Chondrocyte (in vitro differentiated cells): Measurements from ENCODE around the gene RAC3. TPM values are rescaled to one million over a fixed set of nuclear protein-coding genes. Genes with fewer than 3 reads are reported as not detected.
A peak's percentile ranks its signal among the peaks of the same experiment; 100 is the strongest.

Experiments
- DNase-seq: peaks from one replicate; pipeline ENCODE4 v3.0.0; 2021; ENCODE audit warnings: mixed read lengths, low spot score
- H3K27ac Mint-ChIP-seq: one replicate; pipeline ENCODE4 v1.8.0; 2021; ENCODE audit warnings: mild to moderate bottlenecking, moderate library complexity, mixed read lengths; ENCODE audit not compliant: unreplicated experiment
- H3K27me3 Mint-ChIP-seq: 2 replicates; pipeline ENCODE4 v1.8.0; 2021; ENCODE audit warnings: low read depth, mixed read lengths
- H3K36me3 Mint-ChIP-seq: 2 replicates; pipeline ENCODE4 v1.8.0; 2021; ENCODE audit warnings: low read depth, mixed read lengths
- H3K4me1 Mint-ChIP-seq: 2 replicates; pipeline ENCODE4 v1.8.0; 2021; ENCODE audit warnings: low read depth, mild to moderate bottlenecking, mixed read lengths
- H3K4me3 Mint-ChIP-seq: one replicate; pipeline ENCODE4 v1.8.0; 2021; ENCODE audit warnings: mild to moderate bottlenecking, moderate library complexity, mixed read lengths; ENCODE audit not compliant: unreplicated experiment
- H3K9me3 Mint-ChIP-seq: 2 replicates; pipeline ENCODE4 v1.8.0; 2021; ENCODE audit warnings: low read depth, mixed read lengths
- CTCF ChIP-seq: fragments of 200-600 bp; sonication (generic); IDR thresholded peaks from 2 replicates; pipeline ENCODE4 v1.5.0; 2021; ENCODE audit warnings: antibody characterized with exemption, mild to moderate bottlenecking, moderate library complexity
- total RNA-seq: library from RNA; stranded (reverse); gene quantifications from 3 replicates; pipeline ENCODE4 v1.2.1, GENCODE V29; 2021

RAC3 gene
- total RNA-seq, 1 donor from 2014 or later, result 32.7 TPM

- Mint-ChIP-seq H3K9me3 (no peaks in the 10 kb centered on the region), H3K27ac (no peak overlapping the region)
- TF ChIP-seq CTCF, result no peak
Measured at GRCh38 chr17:82029391-82029790, 2.1 kb upstream of the RAC3 start.

GRCh38 chr17:82029990-82030469 is 1.4 kb upstream of the RAC3 start:
- Mint-ChIP-seq H3K27me3 (no peaks in the 10 kb centered on the region), H3K4me1 (peaks cover 11% of the 10 kb centered on the region), H3K4me3 (no peak overlapping the region), H3K27ac (no peak overlapping the region), H3K36me3 (no peaks in the 10 kb centered on the region), H3K9me3 (no peaks in the 10 kb centered on the region)
- TF ChIP-seq CTCF, result no peak
- no peak for DNase-seq

More at GRCh38 chr17:82029391-82029790, 2.1 kb upstream of the RAC3 start:
- no peaks in the 10 kb centered on the region for H3K27me3 Mint-ChIP-seq
- no peaks in the 10 kb centered on the region for H3K36me3 Mint-ChIP-seq
- peaks cover 11% of the 10 kb centered on the region for H3K4me1 Mint-ChIP-seq
- H3K4me3 Mint-ChIP-seq, result no peak overlapping the region
- DNase-seq, result no peak

- no peaks in the 10 kb centered on the region for H3K9me3 Mint-ChIP-seq
- H3K4me1 Mint-ChIP-seq, result peaks cover 11% of the 10 kb centered on the region
- peak; percentile 93 for TF ChIP-seq CTCF
- DNase-seq, result no peak
- no peaks in the 10 kb centered on the region for H3K27me3 Mint-ChIP-seq
- peak overlapping the region; percentile 57 for H3K27ac Mint-ChIP-seq
- H3K36me3 Mint-ChIP-seq, result no peaks in the 10 kb centered on the region
- peak overlapping the region; percentile 76 for H3K4me3 Mint-ChIP-seq
Measured at GRCh38 chr17:82030470-82031302, 792 bp upstream of the RAC3 start.

- peak overlapping the region; percentile 61 for H3K4me3 Mint-ChIP-seq
Measured at GRCh38 chr17:82031885-82032627, 578 bp downstream of the RAC3 start.

More at GRCh38 chr17:82031885-82032627, 578 bp downstream of the RAC3 start:
- H3K27me3 Mint-ChIP-seq, result no peaks in the 10 kb centered on the region
- no peaks in the 10 kb centered on the region for H3K36me3 Mint-ChIP-seq
- H3K9me3 Mint-ChIP-seq, result no peaks in the 10 kb centered on the region
- H3K4me1 Mint-ChIP-seq, result peaks cover 14% of the 10 kb centered on the region
- no peak for TF ChIP-seq CTCF
- DNase-seq, result no peak
- H3K27ac Mint-ChIP-seq, result no peak overlapping the region
